ENCODE measurements around the gene TMIGD1.

DNA sequence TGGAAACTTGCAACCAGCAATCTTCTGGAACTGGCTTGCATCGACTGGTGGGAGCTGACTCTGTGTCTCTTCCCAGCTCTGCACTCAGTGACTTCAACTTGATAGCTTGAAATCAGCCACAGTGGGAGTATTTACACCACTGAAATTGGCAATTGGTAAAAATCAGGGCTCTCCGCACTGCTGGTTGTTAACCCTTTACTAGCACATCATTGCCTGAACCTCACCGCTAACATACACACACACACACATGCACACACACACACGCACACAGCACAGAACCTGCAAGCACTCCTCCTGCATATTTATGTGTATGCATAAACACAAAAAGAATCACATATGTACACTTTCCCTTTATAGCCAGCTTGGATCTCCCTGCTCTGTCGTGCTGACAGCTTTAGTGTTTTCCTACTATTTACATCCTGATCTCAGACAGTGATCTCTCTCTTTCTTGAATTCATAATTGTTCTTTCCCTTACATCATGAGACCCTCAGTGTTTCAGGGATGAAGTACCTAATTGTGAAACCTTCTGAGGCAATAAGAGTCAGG, 7.9 kb upstream of the TMIGD1 start:
- TF ChIP-seq, protein P1, sequence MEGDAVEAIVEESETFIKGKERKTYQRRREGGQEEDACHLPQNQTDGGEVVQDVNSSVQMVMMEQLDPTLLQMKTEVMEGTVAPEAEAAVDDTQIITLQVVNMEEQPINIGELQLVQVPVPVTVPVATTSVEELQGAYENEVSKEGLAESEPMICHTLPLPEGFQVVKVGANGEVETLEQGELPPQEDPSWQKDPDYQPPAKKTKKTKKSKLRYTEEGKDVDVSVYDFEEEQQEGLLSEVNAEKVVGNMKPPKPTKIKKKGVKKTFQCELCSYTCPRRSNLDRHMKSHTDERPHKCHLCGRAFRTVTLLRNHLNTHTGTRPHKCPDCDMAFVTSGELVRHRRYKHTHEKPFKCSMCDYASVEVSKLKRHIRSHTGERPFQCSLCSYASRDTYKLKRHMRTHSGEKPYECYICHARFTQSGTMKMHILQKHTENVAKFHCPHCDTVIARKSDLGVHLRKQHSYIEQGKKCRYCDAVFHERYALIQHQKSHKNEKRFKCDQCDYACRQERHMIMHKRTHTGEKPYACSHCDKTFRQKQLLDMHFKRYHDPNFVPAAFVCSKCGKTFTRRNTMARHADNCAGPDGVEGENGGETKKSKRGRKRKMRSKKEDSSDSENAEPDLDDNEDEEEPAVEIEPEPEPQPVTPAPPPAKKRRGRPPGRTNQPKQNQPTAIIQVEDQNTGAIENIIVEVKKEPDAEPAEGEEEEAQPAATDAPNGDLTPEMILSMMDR (IDR thresholded peaks at IDR 0.05) = no peak
- TF ChIP-seq POLR2A (IDR thresholded peaks at IDR 0.05) = no peak

Measured in lower leg skin (tissue), 3 donors.